Transverse colon (tissue), 4 donors: Measurements from ENCODE around the gene SLIT1. TPM values are rescaled to one million over a fixed set of nuclear protein-coding genes. Genes with fewer than 3 reads are reported as not detected.

ENCODE experiments used
- DNase-seq: peaks from one replicate; pipeline ENCODE4 v3.0.0-alpha.2; 2019
- H3K27ac ChIP-seq, 4 donors: fragments of 200-600 bp; sonication (generic); 2 replicates each; pipeline ENCODE4 v1.5.1; 2016 to 2018; ENCODE audit warnings: inconsistent platforms in 4 of 4
- H3K27me3 ChIP-seq: fragments of 200-600 bp; sonication (generic); 2 replicates; pipeline ENCODE4 v1.5.1; 2017; ENCODE audit warnings: inconsistent platforms
- H3K36me3 ChIP-seq, 4 donors: fragments of 200-600 bp; sonication (generic); 2 replicates each; pipeline ENCODE4 v1.5.1; 2017 to 2019; ENCODE audit warnings: inconsistent platforms in 4 of 4
- H3K4me1 ChIP-seq, 4 donors: fragments of 200-600 bp; sonication (generic); 2 replicates each; pipeline ENCODE4 v1.5.1; 2017 to 2020; ENCODE audit warnings: inconsistent platforms in 4 of 4
- H3K4me3 ChIP-seq, 4 donors: fragments of 200-600 bp; sonication (generic); 1 replicate in 1 of 4; 2 replicates in 3 of 4; pipeline versions ENCODE4 v1.5.1 to v1.6.1; 2017 to 2019; ENCODE audit warnings: inconsistent platforms in 4 of 4
- H3K9me3 ChIP-seq, 2 donors: fragments of 200-600 bp; sonication (generic); 2 replicates each; pipeline ENCODE4 v1.5.1; 2017 to 2019; ENCODE audit warnings: inconsistent platforms in 2 of 2
- EP300 ChIP-seq: sonication (generic); formaldehyde crosslinking; IDR thresholded peaks from one replicate; pipeline ENCODE4 v1.6.1; 2017; ENCODE audit warnings: antibody characterized with exemption, low read depth
- POLR2A ChIP-seq: fragments of 450-650 bp; IDR thresholded peaks from one replicate; pipeline ENCODE4 v1.6.1; 2016; ENCODE audit warnings: antibody characterized with exemption, mild to moderate bottlenecking, moderate library complexity
- POLR2AphosphoS5 ChIP-seq, 3 donors: sonication (generic); formaldehyde crosslinking; IDR thresholded peaks; one replicate each; pipeline ENCODE4 v1.6.1; 2016; ENCODE audit warnings: antibody characterized with exemption in 3 of 3
- WGBS, 2 donors: methylation state at CpG; one replicate each; pipeline ENCODE4 v1.1.5; 2018; ENCODE audit warnings: low coverage in 1 of 2; 5-methylcytosine and 5-hydroxymethylcytosine counted together
- in situ Hi-C, 4 donors: fragments of 200-750 bp; cut with MboI; loops; one replicate each; pipeline versions ENCODE4 v1.15.0 to v1.15.1; 2017; ENCODE audit warnings: low sequenced_read_pairs in 3 of 4, low pct_ligation_motif_present in 1 of 4, low pct_unique_long_range_greater_than_20kb in 1 of 4
- intact Hi-C: fragments of 100-400 bp; cut with DNase I; formaldehyde crosslinking; loops from one replicate; pipeline ENCODE4 v1.15.1; 2023; ENCODE audit warnings: low total_unique reads
- total RNA-seq, 4 donors: library from RNA; depleted of rRNA; stranded (reverse); fragments of >200 nt; gene quantifications; one replicate each; pipeline ENCODE4 v1.1.0, GENCODE V29; 2016
- TF ChIP-seq, protein P1 (sequence below), 5 experiments: fragments of 200-600 bp in 3 of 5; fragments of 450-650 bp in 2 of 5; sonication (generic) in 3 of 5; IDR thresholded peaks; 1 replicate in 2 of 5; 2 replicates in 3 of 5; pipeline ENCODE4 v1.5.1; 2016 to 2017; ENCODE audit warnings: antibody characterized with exemption in 5 of 5, inconsistent platforms in 3 of 5, mild to moderate bottlenecking in 2 of 5, moderate library complexity in 1 of 5

Gene SLIT1
- total RNA-seq, 4 donors from 2014 or later: 0.27 to 1.9 (median 0.32) TPM; not detected in 1

DNA sequence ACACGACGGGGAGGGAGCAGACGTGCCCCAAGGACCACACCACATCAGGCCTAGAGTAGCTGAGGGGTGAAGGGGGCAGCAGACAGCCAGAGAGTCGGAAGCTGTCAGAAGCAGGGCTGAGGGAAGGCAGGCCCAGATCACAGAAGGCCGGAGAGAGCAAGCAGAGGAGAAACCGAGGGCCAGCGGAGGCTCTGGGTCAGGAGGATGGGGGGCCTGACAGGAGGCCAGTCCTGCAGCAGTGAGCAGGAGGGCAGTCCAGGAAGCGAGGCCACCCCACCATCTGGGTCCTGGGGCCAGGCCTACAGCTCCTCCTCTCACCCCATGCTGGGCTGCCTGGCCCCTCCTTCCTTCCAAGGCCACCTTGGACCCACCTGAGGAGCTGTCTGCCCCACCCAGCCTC is 20.3 kb downstream of the SLIT1 start:
- DNase-seq: no peak
- Histone ChIP-seq H3K27ac (no peak overlapping the region), H3K27me3 (peaks cover 5% of the 10 kb centered on the region), H3K9me3 (no peaks in the 10 kb centered on the region), H3K36me3 (no peaks in the 10 kb centered on the region), H3K4me1 (no peaks in the 10 kb centered on the region), H3K4me3 (no peak overlapping the region)
- in situ Hi-C loops: no loop called here
- TF ChIP-seq POLR2AphosphoS5 (IDR thresholded peaks at IDR 0.05): no peak
- WGBS, 2 donors: 81 to 95% methylated on average over 5 to 8 of the region's 8 CpGs
- intact Hi-C loops: no loop called here

DNA sequence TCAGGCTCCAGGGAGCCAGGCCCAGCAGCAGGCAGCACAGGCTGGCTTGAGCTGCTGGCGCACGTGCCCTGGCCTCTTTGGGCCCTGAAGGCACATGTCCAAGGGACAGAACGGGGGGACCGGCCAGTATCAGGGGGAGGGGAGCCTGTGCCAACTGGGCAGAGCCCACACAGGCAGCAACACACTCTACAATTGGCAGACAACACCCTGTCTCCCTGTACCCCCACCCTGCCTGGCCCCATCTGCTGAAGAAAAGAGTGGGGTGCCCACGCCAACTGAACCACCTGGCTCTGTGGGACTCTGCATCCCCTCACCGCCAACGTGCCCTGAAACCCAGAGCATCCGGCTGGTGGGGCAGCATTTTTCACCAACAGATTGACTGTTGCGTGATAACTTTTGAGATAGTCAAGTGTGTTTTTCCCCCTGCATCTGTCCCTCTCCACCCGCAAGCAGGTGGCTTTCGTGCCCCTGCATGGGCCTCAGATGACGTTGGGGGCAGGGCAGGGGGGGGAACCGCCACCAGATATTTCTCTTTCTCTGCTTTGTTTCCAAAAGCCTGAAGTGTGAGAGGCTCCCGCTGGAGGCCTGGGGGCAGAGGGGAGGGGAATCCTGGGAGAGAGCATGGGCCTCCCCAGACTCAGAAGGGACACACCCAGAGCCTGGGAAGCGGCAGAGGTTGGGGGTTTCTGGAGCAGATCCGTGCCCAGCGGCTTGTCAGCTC is 21.8 kb downstream of the SLIT1 start:
- Histone ChIP-seq H3K27ac (no peak overlapping the region), H3K9me3 (no peaks in the 10 kb centered on the region), H3K4me3 (no peak overlapping the region), H3K27me3 (peaks cover 5% of the 10 kb centered on the region), H3K36me3 (no peaks in the 10 kb centered on the region), H3K4me1 (no peaks in the 10 kb centered on the region)
- in situ Hi-C loops: no loop called here
- 72% methylated on average over 17 of the region's 17 CpGs; no CpG with 5 or more reads in 1 of the 2 donors for WGBS, 2 donors
- intact Hi-C loops: no loop called here
- TF ChIP-seq, protein P1, sequence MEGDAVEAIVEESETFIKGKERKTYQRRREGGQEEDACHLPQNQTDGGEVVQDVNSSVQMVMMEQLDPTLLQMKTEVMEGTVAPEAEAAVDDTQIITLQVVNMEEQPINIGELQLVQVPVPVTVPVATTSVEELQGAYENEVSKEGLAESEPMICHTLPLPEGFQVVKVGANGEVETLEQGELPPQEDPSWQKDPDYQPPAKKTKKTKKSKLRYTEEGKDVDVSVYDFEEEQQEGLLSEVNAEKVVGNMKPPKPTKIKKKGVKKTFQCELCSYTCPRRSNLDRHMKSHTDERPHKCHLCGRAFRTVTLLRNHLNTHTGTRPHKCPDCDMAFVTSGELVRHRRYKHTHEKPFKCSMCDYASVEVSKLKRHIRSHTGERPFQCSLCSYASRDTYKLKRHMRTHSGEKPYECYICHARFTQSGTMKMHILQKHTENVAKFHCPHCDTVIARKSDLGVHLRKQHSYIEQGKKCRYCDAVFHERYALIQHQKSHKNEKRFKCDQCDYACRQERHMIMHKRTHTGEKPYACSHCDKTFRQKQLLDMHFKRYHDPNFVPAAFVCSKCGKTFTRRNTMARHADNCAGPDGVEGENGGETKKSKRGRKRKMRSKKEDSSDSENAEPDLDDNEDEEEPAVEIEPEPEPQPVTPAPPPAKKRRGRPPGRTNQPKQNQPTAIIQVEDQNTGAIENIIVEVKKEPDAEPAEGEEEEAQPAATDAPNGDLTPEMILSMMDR (IDR thresholded peaks at IDR 0.05): no peak
- TF ChIP-seq POLR2A (no peak), EP300 (no peak), POLR2AphosphoS5 (IDR thresholded peaks at IDR 0.05) (no peak)
- no peak for DNase-seq

DNA sequence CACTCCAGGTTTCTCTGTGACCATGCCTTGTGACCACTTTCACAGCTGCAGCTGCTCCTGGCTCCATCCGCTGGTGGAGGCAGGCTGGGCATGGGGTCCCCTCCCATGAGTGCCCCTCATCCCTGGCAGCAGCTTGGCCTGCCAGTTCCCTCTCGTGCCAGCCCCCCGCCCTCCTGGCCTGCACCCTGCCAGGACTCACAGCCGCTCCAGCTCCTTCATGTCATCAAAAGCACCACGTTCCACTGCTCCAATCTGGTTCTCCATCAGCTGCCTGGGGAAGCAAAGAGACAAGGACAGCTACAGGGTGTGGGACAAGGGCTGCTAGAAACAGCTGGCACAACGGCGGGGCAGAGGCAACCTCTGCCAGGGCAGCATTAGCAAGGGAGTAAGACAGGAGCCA is 22.6 kb downstream of the SLIT1 start:
- TF ChIP-seq EP300 (no peak), POLR2AphosphoS5 (IDR thresholded peaks at IDR 0.05) (no peak)
- Histone ChIP-seq H3K36me3 (no peaks in the 10 kb centered on the region), H3K4me3 (no peak overlapping the region), H3K27me3 (no peaks in the 10 kb centered on the region), H3K27ac (no peak overlapping the region), H3K9me3 (no peaks in the 10 kb centered on the region), H3K4me1 (no peaks in the 10 kb centered on the region)
- in situ Hi-C loops (no loop called here), intact Hi-C loops (no loop called here)
- no peak for DNase-seq
- WGBS, 2 donors: 86% methylated on average over 7 of the region's 7 CpGs; no CpG with 5 or more reads in 1 of the 2 donors

DNA sequence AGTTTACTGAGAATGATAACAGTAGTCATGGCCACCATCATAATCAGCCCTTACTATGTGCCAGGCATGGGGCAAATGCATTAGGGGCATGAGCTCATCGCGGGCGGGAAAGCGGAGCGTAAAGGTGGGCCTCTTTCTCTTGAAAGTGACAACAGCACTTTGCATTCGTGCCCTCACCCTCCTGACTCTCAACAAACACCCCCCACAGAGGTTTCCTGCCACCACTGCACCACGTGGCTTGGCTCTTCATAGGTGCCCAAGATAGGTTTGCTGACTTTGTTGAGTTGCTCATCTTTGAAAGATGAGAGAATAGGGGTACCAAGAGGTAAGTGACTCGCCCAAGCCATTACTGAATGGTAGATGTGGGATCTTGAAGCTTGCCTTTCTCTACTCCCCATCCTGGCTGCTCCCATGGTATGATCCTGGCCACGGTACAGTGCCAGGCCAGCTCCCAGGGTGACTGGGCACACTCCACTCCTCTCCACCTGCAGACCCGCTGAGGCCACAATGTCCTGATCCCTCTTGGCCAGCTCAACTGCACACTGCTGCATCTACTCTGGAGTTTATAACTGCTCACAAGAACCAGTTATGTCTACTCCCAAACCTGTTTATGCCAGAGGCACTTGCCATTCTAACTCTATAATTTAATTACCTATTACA is 26.0 kb downstream of the SLIT1 start:
- DNase-seq: no peak
- H3K4me1 ChIP-seq: no peaks in the 10 kb centered on the region
- TF ChIP-seq POLR2A (no peak), POLR2AphosphoS5 (IDR thresholded peaks at IDR 0.05) (no peak), EP300 (no peak)
- TF ChIP-seq, protein P1 (IDR thresholded peaks at IDR 0.05): no peak
- WGBS, 2 donors: 84% methylated on average over 10 of the region's 10 CpGs; no CpG with 5 or more reads in 1 of the 2 donors
- intact Hi-C loops (no loop called here), in situ Hi-C loops (no loop called here)
- H3K4me3 ChIP-seq: no peak overlapping the region
- H3K36me3 ChIP-seq: no peaks in the 10 kb centered on the region
- H3K27me3 ChIP-seq: no peaks in the 10 kb centered on the region
- H3K27ac ChIP-seq: no peak overlapping the region
- H3K9me3 ChIP-seq: no peaks in the 10 kb centered on the region

DNA sequence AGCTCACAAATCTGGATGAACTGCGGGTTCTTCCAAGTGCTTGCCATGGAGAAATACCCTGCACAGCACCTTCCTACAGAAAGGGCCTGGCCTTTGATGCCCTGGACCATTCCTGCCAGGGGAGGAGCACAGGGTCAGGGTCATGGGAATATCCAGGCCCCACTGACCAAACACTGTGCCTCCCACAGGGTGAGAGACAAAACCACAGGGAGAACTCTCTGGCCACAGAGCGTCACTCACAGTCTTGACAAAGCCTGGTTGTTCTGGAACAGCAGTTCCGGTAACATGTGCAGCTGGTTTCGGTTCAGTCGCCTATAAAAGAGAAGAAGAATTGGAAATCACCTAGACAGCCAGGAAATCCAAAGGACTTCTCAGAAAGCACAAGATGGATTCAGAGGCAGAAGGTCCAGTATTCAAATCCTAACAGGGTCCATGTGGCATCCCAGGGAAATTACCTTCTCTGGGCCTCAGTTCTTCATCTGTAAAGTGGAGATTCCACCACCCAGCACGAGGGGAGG is 28.1 kb downstream of the SLIT1 start:
- in situ Hi-C loops (no loop called here), intact Hi-C loops (no loop called here)
- no peaks in the 10 kb centered on the region for H3K36me3 ChIP-seq
- DNase-seq: peak; percentile 31
- H3K4me3 ChIP-seq: no peak overlapping the region
- TF ChIP-seq, protein P1 (IDR thresholded peaks at IDR 0.05): no peak
- TF ChIP-seq POLR2AphosphoS5 (IDR thresholded peaks at IDR 0.05): no peak
- no peak for TF ChIP-seq EP300
- no peak for TF ChIP-seq POLR2A
- H3K4me1 ChIP-seq: no peaks in the 10 kb centered on the region
- H3K9me3 ChIP-seq: no peaks in the 10 kb centered on the region
- H3K27ac ChIP-seq: no peak overlapping the region
- 74% methylated on average over 6 of the region's 6 CpGs; no CpG with 5 or more reads in 1 of the 2 donors for WGBS, 2 donors
- H3K27me3 ChIP-seq: no peaks in the 10 kb centered on the region
